Measurements from ENCODE around the gene CUTC.

Gene CUTC

GRCh38 chr10:99788598-99789256 is 56.7 kb downstream of the CUTC start:
- H3K27ac ChIP-seq (ENCODE audit: low read depth, low read length), result peak overlapping the region; percentile 71

GRCh38 chr10:99791831-99792230 is 59.8 kb downstream of the CUTC start:
- Histone ChIP-seq H3K27ac (ENCODE audit: low read depth, low read length) (no peak overlapping the region), H3K9me3 (ENCODE audit: control insufficient read depth in 5 of 5, low read length in 5 of 5) (no peaks in the 10 kb centered on the region), H3K4me1 (ENCODE audit: control insufficient read depth in 5 of 5, insufficient read depth in 5 of 5, low read length in 5 of 5) (peaks cover 0 to 18% (median 15%) of the 10 kb centered on the region in 5 donors), H3K4me3 (ENCODE audit: low read depth in 1 of 5, low read length in 5 of 5) (no peak overlapping the region), H3K36me3 (ENCODE audit: control insufficient read depth in 5 of 5, insufficient read depth in 5 of 5, low read length in 5 of 5) (peaks cover 0 to 9% (median 2%) of the 10 kb centered on the region in 5 donors), H3K9ac (ENCODE audit: low read length in 5 of 5) (no peak overlapping the region), H3K27me3 (ENCODE audit: control insufficient read depth in 5 of 5, insufficient read depth in 4 of 5, low read length in 5 of 5) (no peaks in the 10 kb centered on the region)

More at GRCh38 chr10:99788598-99789256, 56.7 kb downstream of the CUTC start:
- Histone ChIP-seq H3K27me3 (ENCODE audit: control insufficient read depth in 5 of 5, insufficient read depth in 4 of 5, low read length in 5 of 5) (no peaks in the 10 kb centered on the region), H3K9ac (ENCODE audit: low read length in 5 of 5) (peak overlapping the region in 1 of 5 donors; percentile 63), H3K36me3 (ENCODE audit: control insufficient read depth in 5 of 5, insufficient read depth in 5 of 5, low read length in 5 of 5) (peaks cover 0 to 3% (median 0%) of the 10 kb centered on the region in 5 donors), H3K9me3 (ENCODE audit: control insufficient read depth in 5 of 5, low read length in 5 of 5) (no peaks in the 10 kb centered on the region), H3K4me3 (ENCODE audit: low read depth in 1 of 5, low read length in 5 of 5) (peak overlapping the region in 1 of 5 donors; percentile 29), H3K4me1 (ENCODE audit: control insufficient read depth in 5 of 5, insufficient read depth in 5 of 5, low read length in 5 of 5) (peaks cover 5 to 33% (median 31%) of the 10 kb centered on the region in 5 donors)

GRCh38 chr10:99793819-99794218 is 61.8 kb downstream of the CUTC start:
- H3K9ac ChIP-seq (ENCODE audit: low read length in 5 of 5), result no peak overlapping the region

GRCh38 chr10:99796928-99797327 is 64.9 kb downstream of the CUTC start:
- Histone ChIP-seq H3K36me3 (ENCODE audit: control insufficient read depth in 5 of 5, insufficient read depth in 5 of 5, low read length in 5 of 5) (peaks cover 0 to 10% (median 2%) of the 10 kb centered on the region in 5 donors), H3K4me3 (ENCODE audit: low read depth in 1 of 5, low read length in 5 of 5) (no peak overlapping the region), H3K9me3 (ENCODE audit: control insufficient read depth in 5 of 5, low read length in 5 of 5) (no peaks in the 10 kb centered on the region), H3K9ac (ENCODE audit: low read length in 5 of 5) (no peak overlapping the region), H3K4me1 (ENCODE audit: control insufficient read depth in 5 of 5, insufficient read depth in 5 of 5, low read length in 5 of 5) (no peaks in the 10 kb centered on the region), H3K27ac (ENCODE audit: low read depth, low read length) (no peak overlapping the region), H3K27me3 (ENCODE audit: control insufficient read depth in 5 of 5, insufficient read depth in 4 of 5, low read length in 5 of 5) (no peaks in the 10 kb centered on the region)

More at GRCh38 chr10:99793819-99794218, 61.8 kb downstream of the CUTC start:
- Histone ChIP-seq H3K27ac (ENCODE audit: low read depth, low read length) (no peak overlapping the region), H3K9me3 (ENCODE audit: control insufficient read depth in 5 of 5, low read length in 5 of 5) (no peaks in the 10 kb centered on the region), H3K4me3 (ENCODE audit: low read depth in 1 of 5, low read length in 5 of 5) (no peak overlapping the region), H3K4me1 (ENCODE audit: control insufficient read depth in 5 of 5, insufficient read depth in 5 of 5, low read length in 5 of 5) (peaks cover 0 to 6% (median 4%) of the 10 kb centered on the region in 5 donors), H3K27me3 (ENCODE audit: control insufficient read depth in 5 of 5, insufficient read depth in 4 of 5, low read length in 5 of 5) (no peaks in the 10 kb centered on the region), H3K36me3 (ENCODE audit: control insufficient read depth in 5 of 5, insufficient read depth in 5 of 5, low read length in 5 of 5) (peaks cover 0 to 10% (median 2%) of the 10 kb centered on the region in 5 donors)

- no peaks in the 10 kb centered on the region for H3K4me1 ChIP-seq (ENCODE audit: control insufficient read depth in 5 of 5, insufficient read depth in 5 of 5, low read length in 5 of 5)
- H3K27me3 ChIP-seq (ENCODE audit: control insufficient read depth in 5 of 5, insufficient read depth in 4 of 5, low read length in 5 of 5), result no peaks in the 10 kb centered on the region
- no peak overlapping the region for H3K4me3 ChIP-seq (ENCODE audit: low read depth in 1 of 5, low read length in 5 of 5)
- peaks cover 0 to 7% (median 4%) of the 10 kb centered on the region in 5 donors for H3K36me3 ChIP-seq (ENCODE audit: control insufficient read depth in 5 of 5, insufficient read depth in 5 of 5, low read length in 5 of 5)
- no peaks in the 10 kb centered on the region for H3K9me3 ChIP-seq (ENCODE audit: control insufficient read depth in 5 of 5, low read length in 5 of 5)
- H3K9ac ChIP-seq (ENCODE audit: low read length in 5 of 5), result no peak overlapping the region
- H3K27ac ChIP-seq (ENCODE audit: low read depth, low read length), result no peak overlapping the region
These were observed 66.0 kb downstream of the CUTC start for GRCh38 chr10:99798031-99798430.

- no peak overlapping the region for H3K9ac ChIP-seq (ENCODE audit: low read length in 5 of 5)
- no peak overlapping the region for H3K27ac ChIP-seq (ENCODE audit: low read depth, low read length)
- peaks cover 0 to 7% (median 4%) of the 10 kb centered on the region in 5 donors for H3K36me3 ChIP-seq (ENCODE audit: control insufficient read depth in 5 of 5, insufficient read depth in 5 of 5, low read length in 5 of 5)
- no peaks in the 10 kb centered on the region for H3K27me3 ChIP-seq (ENCODE audit: control insufficient read depth in 5 of 5, insufficient read depth in 4 of 5, low read length in 5 of 5)
- H3K9me3 ChIP-seq (ENCODE audit: control insufficient read depth in 5 of 5, low read length in 5 of 5), result no peaks in the 10 kb centered on the region
- no peaks in the 10 kb centered on the region for H3K4me1 ChIP-seq (ENCODE audit: control insufficient read depth in 5 of 5, insufficient read depth in 5 of 5, low read length in 5 of 5)
- H3K4me3 ChIP-seq (ENCODE audit: low read depth in 1 of 5, low read length in 5 of 5), result no peak overlapping the region
These were observed 66.9 kb downstream of the CUTC start for GRCh38 chr10:99798920-99799319.

GRCh38 chr10:99799613-99800012 is 67.6 kb downstream of the CUTC start:
- Histone ChIP-seq H3K9me3 (ENCODE audit: control insufficient read depth in 5 of 5, low read length in 5 of 5) (no peaks in the 10 kb centered on the region), H3K4me1 (ENCODE audit: control insufficient read depth in 5 of 5, insufficient read depth in 5 of 5, low read length in 5 of 5) (no peaks in the 10 kb centered on the region), H3K27ac (ENCODE audit: low read depth, low read length) (no peak overlapping the region), H3K27me3 (ENCODE audit: control insufficient read depth in 5 of 5, insufficient read depth in 4 of 5, low read length in 5 of 5) (no peaks in the 10 kb centered on the region), H3K36me3 (ENCODE audit: control insufficient read depth in 5 of 5, insufficient read depth in 5 of 5, low read length in 5 of 5) (peaks cover 0 to 6% (median 4%) of the 10 kb centered on the region in 5 donors), H3K4me3 (ENCODE audit: low read depth in 1 of 5, low read length in 5 of 5) (no peak overlapping the region), H3K9ac (ENCODE audit: low read length in 5 of 5) (no peak overlapping the region)

GRCh38 chr10:99804471-99804870 is 72.4 kb downstream of the CUTC start:
- H3K9me3 ChIP-seq (ENCODE audit: control insufficient read depth in 5 of 5, low read length in 5 of 5), result no peaks in the 10 kb centered on the region
- H3K36me3 ChIP-seq (ENCODE audit: control insufficient read depth in 5 of 5, insufficient read depth in 5 of 5, low read length in 5 of 5), result peaks cover 0 to 4% (median 0%) of the 10 kb centered on the region in 5 donors
- no peak overlapping the region for H3K4me3 ChIP-seq (ENCODE audit: low read depth in 1 of 5, low read length in 5 of 5)
- H3K4me1 ChIP-seq (ENCODE audit: control insufficient read depth in 5 of 5, insufficient read depth in 5 of 5, low read length in 5 of 5), result peaks cover 0 to 4% (median 2%) of the 10 kb centered on the region in 5 donors
- H3K27me3 ChIP-seq (ENCODE audit: control insufficient read depth in 5 of 5, insufficient read depth in 4 of 5, low read length in 5 of 5), result no peaks in the 10 kb centered on the region
- no peak overlapping the region for H3K9ac ChIP-seq (ENCODE audit: low read length in 5 of 5)
- H3K27ac ChIP-seq (ENCODE audit: low read depth, low read length), result no peak overlapping the region

- H3K9me3 ChIP-seq (ENCODE audit: control insufficient read depth in 5 of 5, low read length in 5 of 5), result no peaks in the 10 kb centered on the region
- no peak overlapping the region for H3K9ac ChIP-seq (ENCODE audit: low read length in 5 of 5)
- H3K4me3 ChIP-seq (ENCODE audit: low read depth in 1 of 5, low read length in 5 of 5), result no peak overlapping the region
- peaks cover 0 to 4% (median 0%) of the 10 kb centered on the region in 5 donors for H3K36me3 ChIP-seq (ENCODE audit: control insufficient read depth in 5 of 5, insufficient read depth in 5 of 5, low read length in 5 of 5)
- H3K4me1 ChIP-seq (ENCODE audit: control insufficient read depth in 5 of 5, insufficient read depth in 5 of 5, low read length in 5 of 5), result peaks cover 0 to 11% (median 7%) of the 10 kb centered on the region in 5 donors
- no peaks in the 10 kb centered on the region for H3K27me3 ChIP-seq (ENCODE audit: control insufficient read depth in 5 of 5, insufficient read depth in 4 of 5, low read length in 5 of 5)
- no peak overlapping the region for H3K27ac ChIP-seq (ENCODE audit: low read depth, low read length)
These were observed 73.2 kb downstream of the CUTC start for GRCh38 chr10:99805190-99805589.

Data from subcutaneous abdominal adipose tissue (tissue), 5 donors.